Measurements from ENCODE around the gene CYSRT1.

DNA sequence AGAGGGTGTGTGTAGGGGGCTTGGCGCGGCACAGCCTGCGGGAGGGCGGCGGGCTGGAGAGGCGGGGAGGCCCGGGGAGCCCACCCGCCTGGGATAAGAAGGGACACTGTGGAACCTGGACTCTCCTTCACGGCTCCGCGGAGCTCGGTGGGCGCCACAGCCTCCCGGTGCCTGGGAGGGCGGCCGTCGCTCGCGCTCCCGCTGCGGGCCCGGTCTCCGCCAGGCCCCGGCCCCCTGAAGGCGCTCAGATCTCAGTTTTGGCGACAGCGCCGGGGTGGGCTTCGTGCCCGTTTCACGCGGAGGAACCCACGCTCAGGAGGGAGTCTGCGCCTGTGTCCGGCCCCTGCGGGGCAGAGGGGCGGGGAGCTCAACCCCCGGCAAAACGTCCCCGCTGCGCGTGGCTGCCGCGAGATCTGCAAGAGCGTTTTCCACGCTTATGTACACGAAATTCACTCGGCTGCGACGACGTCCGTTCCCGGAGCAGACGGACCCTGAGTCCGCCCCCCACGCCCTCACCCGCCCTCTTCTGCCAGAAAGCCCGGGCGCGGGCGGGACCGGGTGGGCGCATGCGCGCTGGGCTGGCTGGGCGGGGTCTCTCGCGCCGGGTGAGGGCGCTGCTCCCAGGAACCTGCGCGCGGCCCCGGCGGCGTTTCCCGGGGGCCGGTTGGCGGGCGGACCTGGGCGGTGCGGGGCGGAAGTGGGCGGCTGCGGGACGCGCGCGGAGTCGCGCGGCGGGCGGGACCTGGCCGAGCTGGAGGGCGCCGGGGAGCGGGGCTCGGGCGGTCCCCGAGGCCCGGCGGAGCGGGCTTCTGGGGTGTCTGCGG is 29.9 kb downstream of the CYSRT1 start, which contains the start of gene NELFB:
- TF ChIP-seq POLR2A (IDR thresholded peaks at IDR 0.05): no peak
- TF ChIP-seq, protein P1, sequence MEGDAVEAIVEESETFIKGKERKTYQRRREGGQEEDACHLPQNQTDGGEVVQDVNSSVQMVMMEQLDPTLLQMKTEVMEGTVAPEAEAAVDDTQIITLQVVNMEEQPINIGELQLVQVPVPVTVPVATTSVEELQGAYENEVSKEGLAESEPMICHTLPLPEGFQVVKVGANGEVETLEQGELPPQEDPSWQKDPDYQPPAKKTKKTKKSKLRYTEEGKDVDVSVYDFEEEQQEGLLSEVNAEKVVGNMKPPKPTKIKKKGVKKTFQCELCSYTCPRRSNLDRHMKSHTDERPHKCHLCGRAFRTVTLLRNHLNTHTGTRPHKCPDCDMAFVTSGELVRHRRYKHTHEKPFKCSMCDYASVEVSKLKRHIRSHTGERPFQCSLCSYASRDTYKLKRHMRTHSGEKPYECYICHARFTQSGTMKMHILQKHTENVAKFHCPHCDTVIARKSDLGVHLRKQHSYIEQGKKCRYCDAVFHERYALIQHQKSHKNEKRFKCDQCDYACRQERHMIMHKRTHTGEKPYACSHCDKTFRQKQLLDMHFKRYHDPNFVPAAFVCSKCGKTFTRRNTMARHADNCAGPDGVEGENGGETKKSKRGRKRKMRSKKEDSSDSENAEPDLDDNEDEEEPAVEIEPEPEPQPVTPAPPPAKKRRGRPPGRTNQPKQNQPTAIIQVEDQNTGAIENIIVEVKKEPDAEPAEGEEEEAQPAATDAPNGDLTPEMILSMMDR (IDR thresholded peaks at IDR 0.05): no peak

All from testis (tissue), 2 donors.